Activated CD4-positive, alpha-beta T cell treated with anti-CD3 and anti-CD28 coated beads, Interleukin-2, amount 50 U/mL, for 48 hours (primary cell): ENCODE data around the gene LRFN4.

Source experiments
- DNase-seq, 2 experiments: peaks; one replicate each; pipeline ENCODE4 v3.0.0-alpha.2; 2020

LRFN4 gene

DNA sequence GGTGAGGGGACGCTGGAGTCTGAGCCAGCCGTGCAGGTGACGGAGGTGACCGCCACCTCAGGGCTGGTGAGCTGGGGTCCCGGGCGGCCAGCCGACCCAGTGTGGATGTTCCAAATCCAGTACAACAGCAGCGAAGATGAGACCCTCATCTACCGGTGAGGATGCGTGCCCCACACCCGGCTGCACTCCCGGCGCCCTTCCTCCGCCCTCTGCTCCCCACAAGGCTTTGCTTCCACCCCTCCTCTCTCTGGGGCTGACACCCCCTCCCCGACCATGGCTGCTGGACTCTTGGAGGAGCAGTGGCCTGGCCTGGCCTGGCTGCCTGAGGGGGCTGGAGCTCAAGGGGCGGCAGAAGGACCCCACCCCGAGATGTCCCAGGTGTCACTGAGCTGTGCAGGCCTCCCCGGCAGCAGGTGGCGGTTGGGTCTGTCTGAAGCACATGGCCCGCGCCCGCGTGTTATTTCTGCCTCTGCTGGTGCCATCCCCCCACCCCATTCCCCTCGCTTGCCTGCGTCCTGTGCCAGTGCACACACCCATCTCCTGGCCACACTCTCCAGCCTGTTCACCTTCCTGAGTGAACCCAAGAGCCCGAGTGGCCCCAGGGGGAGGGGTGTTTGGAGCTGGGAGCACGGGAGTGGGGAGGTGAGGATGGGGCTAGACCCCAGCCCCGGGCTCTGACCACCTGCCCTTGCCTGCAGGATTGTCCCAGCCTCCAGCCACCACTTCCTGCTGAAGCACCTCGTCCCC, 2.2 kb downstream of the LRFN4 start:
- no peak for DNase-seq

DNA sequence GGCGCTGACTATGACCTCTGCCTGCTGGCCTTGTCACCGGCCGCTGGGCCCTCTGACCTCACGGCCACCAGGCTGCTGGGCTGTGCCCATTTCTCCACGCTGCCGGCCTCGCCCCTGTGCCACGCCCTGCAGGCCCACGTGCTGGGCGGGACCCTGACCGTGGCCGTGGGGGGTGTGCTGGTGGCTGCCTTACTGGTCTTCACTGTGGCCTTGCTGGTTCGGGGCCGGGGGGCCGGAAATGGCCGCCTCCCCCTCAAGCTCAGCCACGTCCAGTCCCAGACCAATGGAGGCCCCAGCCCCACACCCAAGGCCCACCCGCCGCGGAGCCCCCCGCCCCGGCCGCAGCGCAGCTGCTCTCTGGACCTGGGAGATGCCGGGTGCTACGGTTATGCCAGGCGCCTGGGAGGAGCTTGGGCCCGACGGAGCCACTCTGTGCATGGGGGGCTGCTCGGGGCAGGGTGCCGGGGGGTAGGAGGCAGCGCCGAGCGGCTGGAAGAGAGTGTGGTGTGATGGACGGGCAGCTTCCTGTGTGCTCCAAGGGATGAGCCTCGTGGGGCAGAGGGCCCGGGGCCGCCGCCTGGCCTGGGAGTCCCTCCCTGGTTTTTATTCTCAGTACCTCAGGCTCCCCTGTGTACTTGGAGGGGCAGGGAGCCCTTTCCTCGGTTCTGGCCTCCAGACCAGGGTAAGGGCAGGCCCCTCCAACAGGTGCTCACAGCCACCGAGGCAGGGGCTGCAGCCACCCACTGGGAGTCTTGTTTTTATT, 3.0 kb downstream of the LRFN4 start:
- no peak for DNase-seq

DNA sequence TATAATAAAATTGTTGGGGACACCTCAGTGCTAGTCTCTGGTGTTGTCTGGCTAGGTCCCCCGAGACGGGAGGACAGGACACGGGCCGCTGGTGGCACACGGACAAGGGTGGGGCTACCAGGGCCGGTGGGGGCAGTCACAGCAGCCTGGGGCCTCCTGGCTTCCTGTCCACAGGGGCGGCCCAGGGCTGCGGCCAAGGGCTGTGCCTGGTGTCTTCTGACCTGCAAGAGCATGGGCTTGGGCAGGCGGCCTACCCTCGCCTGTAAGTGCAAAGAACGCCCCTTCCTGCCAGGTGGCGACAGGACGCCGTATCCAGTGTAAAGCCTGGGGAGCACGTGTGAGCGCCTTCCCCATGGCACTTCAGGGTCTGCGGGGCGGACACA, 3.6 kb downstream of the LRFN4 start:
- no peak for DNase-seq

DNA sequence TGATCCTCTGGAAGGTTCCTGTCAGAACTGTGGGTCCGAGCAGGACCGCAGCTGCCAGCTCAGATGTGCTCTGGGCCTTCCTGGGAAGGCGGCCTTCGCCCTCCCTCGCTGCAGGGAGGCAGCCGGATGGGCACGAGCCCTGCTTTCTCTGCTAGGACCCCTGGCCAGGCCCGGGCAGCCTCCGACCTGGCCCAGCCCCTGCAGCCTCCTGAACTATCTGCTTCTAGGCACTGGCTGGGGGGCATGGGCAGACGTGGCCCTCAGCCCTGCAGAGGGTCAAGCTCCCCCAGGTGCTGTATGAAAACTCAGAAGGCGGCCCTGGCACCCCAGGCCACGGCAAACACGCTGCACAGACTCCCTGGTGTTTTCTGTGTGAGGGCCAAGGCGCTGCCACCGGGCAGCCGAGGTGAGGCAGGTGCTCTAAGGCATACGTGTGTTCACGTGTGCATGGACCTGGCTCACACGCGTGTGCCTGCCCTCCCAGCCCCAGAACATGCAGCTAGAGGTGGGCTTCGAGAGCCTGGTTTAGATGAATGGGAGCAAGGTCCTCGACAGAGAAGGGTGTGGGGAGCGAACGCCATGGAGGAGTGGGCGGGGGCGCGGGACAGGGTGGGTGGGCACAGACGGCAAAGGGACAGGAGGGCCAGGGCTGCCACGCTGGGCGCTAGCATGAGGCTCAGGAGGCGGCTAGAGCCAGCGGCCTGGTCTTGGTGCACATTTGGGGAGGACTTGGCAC, 4.3 kb downstream of the LRFN4 start:
- no peak for DNase-seq

DNA sequence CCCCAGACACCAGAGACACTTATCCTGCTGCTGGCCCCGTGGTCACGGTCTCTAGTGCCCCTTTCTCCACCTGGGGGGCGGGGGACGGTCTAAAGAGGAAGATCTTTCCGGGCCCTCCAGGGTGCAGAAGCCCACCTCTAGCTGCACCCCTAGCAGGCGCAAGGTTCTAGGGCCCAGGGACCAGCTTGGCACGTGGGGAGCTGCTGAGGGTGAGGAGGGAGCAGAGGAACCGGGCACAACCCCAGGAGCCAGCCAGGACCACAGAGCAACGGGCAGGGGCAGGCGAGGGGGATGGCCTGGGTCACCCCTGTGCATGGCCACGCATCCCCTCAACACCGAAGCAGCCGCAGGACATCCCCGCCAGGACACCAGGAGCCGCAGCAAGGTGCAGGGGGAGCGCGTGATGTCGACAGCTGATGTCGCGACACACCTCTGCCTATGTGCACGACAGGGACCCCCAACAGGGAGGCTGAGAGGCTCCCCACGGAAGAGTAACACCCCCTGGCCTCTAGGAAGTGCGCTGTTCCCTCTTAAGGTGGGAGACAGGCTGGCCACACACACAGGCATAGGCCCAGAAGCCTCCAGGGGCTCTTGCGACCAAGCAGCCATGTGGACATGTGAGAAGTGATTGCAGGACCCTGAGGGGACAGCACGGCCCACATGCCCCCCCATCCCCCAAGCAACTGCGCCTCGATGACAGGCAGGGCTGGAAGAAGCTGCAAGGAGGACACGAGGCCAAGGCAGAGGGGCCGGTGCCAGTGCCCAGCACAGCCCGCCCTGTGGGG, 5.1 kb downstream of the LRFN4 start:
- no peak for DNase-seq

DNA sequence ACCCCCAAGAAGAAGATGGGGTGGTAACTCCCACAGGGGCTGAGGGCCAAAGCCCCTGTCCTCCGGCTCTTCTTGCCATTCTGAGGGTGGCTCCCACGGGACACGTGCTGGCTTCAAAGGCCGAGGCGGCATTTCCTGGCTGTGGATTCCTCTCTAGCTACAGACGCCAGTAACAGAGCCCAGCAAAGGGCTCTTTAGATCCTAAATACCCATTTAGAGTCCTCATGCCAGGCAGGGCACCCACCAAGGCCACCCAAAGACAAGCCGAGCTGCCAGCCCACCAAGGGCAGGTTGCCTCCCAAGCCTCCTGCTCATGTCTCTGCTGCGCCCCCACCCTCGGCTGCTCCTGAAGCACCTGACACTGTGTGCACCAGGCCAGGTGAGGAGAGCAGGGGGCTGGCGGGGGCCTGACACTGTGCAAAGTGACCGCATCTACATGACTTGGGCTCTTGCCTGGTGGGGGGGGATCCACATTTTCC, 5.7 kb downstream of the LRFN4 start:
- DNase-seq: no peak

DNA sequence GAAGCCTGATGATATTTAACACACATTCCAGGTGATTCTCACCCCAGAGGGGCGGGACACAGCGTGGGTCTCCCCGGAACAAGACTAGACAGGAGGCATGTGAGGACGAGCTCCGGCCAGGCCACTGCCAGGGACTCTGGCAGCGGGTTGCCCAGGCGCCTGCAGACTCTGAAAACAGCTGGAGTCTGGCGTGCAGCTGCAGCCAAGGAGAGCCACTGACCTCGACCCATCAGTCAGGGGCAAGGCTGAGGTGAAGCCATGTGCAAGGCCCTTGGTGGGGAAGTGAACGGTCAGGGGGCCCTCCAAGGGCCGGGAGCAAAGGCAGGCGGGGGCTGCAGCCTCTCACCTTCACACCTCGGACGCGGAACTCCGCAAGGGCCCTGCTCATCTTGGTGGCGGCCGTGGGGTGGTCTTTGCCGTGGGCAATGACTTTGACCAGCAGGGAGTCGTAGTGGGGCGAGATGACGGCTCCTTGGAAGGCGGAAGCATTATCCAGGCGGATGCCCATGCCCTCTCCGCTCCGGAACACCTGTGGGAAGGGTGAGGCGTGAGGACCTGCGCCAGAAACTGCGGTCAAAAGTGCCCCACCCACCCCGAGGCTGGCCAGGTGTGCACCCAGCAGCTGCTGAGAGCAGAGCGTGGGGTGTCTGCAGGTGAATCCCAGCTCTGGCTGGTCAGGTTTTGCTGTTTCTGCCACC, 6.7 kb downstream of the LRFN4 start:
- DNase-seq: no peak

DNA sequence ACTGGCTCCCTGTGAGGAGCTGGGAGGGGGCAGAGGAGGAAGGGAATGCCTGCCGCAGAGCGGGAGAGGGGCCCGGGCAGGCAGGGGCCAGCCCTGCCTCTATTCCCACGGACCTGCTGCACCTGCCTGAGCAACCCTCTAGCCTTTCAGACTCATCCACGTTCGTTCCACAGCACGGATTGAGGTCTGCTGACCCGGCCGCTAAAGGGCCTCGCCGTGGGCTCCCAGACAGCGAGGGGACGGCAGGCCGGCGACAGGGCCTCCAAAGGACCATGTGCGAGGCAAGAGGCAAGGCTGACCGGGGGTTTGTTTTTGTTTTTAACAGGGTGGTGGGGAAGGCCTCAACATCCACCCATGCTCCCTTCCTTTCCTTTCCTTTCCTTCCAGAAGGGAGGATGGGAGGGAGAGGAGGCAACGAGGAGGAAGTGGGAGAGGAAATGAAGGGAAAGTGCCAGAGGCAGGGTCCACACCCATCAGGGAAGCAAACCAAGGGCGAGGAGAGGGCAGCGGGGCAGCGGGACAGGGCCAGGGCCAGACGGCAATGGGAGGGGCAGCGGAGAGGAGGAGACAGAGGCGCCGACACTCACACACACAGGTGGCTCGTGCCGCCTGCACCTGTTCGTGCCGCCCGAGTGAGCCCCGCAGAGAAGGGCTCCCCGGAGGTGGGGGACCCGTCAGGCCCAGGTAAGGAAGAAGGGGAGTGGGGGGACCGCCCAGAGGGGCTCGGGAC, 7.5 kb downstream of the LRFN4 start:
- no peak for DNase-seq

DNA sequence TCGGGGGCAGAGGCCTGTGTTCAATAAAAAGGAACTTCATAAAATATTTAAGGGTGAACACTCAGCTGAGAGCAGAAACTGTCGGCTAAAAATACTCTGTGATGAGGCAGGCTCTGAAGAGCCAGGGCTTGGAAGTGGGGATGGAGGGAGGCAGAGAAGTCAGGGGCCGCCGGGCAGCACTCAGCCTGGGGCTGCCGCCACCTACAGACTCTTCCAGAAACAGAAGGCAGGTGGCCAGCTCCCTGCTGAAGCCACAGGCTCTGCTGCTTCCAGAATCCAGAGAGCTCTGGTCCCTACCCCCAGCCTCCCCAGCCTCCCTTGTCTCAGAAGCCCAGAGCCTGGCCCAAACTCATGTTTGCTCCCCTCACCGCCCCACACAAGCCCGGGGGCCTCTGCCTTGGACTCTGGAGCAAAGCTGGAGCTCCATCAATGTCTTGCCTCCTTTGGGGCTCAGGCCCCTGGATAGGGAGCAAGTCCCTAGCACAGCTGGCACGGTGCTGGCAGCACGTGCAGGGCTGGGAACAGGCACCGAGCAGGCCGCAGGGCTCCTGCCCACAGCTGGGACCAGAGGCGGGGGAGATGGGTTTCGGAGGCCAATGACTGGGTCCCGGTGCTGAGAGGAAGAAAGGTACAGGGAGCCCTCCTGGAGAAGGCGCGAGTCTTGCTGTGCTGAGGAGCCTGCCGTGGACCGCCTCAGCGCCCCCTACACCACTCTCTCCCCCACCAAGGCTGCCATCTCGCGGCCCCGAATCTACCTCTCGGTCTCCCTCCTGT, 8.2 kb downstream of the LRFN4 start:
- DNase-seq: no peak

DNA sequence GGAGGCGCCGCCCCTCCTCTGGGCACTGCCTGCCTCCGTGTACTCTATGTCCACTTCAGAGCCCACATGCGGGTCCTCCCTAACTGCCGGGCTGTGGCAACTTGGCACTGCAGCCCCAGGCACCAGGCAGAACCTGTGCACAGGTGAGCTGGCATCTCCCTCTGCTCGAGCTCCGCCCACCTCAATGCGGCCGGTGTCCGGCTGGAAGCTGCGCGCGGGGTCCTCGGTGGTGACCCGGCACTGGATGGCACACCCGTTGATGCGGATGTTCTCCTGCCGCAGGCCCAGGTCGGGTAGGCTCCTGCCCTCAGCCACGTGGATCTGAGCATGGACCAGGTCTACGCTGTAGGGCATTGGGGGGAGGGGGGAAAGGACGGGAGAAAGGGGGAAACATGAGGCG, 9.1 kb downstream of the LRFN4 start:
- no peak for DNase-seq

DNA sequence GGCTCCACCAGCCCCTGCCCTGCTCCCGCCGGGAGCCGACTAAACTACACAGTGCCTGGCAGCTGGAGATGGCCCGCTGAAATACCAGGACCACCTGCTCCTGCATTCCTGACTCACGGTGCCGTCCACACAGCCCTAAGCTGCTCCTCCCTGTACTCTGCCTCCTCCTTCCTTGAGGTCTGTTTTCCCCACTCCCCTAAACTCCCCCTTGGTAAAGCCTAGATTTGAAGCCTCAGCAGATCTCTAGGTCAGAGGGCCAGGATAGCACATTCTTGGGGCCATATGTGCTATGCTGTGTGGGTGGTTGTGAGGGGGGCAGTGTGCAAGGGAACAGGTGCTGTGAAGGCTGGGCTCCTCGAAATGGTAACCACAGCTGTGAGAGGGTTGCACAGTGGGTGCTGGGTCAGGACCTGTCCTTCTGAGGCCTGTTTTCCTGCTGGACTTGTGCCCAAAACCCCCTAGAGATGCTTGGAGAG, 9.7 kb downstream of the LRFN4 start:
- DNase-seq: no peak

DNA sequence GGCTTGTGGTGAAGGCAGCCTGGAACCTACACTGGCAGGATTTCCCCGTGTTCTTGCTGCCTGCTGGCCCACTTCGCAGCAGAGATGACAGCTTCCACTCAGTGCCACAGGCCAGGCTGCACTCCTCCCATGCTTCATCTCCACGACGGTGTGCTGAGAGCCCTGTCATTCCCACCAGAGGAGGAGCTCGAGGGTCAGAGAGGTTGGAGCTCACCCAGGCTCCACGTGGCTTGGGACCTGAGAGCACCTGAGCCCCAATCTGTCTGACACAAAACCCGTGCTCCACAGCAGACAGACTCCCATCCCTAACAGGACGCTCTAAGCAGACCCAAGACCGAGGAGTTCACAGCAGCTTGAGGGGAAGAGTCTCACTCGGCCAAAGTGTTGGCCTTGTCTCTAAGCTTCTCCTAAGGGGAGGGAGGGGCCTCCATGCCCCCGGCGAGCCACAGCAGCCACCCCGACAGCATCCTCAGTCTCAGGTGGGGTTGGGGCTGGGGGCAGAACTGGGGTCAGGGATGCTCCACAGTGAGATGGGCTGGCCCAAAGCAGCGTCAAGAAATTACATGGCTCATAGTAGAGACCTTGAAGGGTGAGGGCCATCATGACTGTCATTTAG, 10.7 kb downstream of the LRFN4 start:
- DNase-seq: no peak

DNA sequence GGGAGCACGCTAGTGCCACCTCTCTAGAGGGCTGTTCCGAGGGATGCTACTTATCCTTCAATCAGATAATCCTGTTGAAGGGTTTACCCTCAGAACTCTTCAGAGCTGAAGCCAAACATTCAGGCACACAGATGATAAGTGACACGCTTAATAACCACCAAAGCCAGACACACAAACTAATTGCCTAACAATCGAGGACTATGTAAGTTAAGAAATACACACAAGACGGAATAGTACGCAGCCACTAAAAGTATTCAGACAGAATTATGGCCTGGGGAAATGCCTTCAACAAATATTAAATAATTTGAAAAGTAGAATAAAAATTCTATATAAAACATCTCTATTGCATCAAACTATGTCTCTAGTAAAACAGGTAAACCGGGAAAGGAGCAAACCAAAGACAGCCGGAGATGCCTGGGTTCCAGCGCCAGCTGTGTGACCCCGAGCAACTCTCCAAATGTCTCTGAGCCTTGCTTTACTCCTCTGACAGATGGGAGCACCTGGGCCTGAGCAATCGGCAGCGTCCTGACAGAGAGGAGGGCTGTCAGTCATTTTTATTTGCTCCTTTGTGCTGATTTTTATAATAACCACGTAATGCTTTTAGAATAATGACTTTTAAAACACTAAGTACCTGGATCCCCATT, 11.3 kb downstream of the LRFN4 start:
- DNase-seq: no peak

DNA sequence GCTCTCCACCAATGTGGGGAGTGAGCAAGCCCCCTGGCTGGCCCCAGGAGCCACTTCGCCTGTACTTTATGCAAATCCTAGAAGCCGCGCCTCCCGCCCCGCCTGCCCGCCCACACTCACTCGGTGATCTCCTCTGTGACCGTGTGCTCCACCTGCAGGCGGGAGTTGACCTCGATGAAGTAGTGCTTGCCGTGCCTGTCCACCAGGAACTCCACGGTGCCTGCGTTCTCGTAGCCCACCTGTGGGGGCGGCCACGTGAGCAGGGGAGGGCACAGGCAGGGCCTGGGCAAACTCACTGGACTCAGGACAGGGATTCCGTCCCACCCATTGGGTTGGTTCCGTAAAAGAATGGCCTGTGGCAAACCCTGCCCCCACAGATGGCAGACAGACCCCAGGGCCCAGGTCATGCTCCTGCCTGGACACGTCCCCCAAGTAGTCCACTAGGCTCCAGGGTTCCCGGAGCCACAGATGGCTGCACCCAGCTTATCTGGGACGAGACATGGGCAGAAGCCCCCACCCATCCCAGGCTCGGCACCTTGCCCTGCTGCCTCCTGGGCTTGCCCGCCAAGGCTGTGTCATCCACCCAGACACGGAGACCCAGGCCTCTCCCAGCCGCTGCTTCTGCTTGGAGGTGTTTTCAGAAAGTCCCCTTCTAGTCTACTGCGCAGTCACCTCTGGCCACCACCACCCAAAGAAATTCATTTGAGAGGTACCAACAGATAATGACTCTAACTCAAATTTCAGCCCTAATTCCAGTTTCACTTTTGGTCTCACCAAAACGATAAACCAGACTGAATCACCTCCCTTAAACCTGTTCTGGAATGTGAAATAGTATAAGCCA, 12.1 kb downstream of the LRFN4 start:
- peak; percentile 86 to 89 for DNase-seq

DNA sequence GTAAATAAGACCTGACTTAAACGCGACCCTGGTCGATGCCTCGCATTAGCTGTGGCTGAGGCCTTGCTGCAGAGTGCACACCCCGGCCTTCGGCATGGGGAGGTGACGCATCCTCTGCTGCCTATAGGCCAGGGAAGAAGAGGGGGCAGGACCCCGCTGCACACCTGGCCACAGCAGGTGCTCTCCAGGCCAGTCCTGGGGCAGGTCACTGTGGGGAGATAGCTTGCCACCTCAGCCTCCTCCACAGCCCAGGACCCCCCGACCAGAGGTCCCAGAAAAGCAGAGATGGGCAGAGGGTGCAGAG, 12.7 kb downstream of the LRFN4 start:
- no peak for DNase-seq

DNA sequence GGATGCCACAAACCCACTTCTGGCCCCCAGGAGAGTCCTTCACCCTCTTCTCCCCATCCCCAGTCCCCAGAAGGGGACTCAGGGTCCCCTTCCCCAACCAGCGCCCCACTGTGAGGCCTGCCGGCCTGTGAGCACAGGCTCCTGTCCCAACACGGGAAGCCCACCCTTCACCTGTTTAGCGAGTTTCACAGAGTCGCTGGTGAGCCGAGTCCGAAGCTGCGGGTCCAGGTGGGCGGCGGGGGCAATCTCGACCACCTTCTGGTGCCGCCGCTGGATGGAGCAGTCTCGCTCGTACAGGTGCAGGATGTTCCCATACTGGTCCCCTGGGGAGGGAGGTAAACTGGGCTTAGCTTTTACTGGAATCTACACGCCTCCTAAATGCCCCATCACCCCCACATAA, 13.3 kb downstream of the LRFN4 start:
- DNase-seq: no peak

DNA sequence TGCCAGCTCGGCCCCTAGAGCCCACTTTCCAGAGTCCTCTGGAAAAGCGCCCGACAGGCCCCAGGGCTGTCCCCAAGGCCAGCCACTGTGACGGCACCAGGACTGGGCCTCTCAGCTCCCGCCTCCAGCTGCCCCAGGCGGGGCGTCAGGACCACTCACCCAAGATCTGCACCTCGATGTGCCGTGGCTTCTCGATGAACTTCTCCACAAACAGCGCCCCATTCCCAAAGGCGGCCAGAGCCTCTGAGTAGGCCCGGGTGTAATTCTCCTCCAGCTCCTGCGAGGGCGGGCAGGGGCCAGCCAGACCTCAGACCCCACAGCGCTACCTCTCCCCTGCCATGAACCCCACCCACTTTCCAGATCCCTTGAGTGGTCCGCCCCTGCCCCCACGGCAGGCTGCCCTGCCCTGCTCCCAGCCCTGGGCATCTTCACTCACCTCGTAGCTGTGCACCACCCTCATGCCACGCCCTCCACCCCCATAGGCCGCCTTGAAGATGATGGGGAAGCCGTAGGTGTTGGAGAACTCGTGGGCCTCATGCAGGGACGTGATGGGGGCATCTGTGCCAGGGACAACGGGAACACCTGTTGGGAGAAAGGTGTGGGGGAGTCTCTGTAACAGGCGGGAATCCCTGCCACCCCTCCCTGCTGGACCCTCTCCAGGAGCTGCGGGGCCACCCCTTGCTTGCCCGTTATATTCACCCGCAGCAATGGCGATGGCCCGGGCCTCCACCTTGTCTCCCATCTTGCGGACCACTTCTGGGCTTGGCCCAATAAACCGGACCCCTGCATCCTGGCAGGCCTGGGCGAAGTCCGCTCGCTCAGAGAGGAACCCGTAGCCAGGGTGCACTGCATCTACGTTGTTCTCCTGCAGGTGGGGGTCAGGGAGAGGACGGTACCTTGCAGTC, 14.0 kb downstream of the LRFN4 start:
- DNase-seq: no peak

DNA sequence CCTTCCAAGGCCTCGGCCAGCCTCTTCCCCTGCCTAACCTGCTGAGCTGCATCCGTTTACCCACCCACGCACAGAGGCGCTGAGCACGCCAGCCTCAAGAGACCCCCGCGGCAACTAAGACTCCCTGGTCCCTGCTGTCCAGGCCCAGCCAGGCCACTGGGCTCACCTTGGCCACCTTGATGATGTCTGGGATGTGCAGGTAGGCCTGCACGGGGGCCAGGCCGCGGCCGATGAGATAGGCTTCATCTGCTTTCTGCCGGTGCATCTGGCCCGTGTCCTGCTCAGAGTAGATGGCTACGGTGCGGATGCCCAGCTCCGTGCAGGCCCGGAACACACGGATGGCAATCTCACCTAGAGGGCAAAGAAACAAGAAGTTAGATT, 14.6 kb downstream of the LRFN4 start:
- no peak for DNase-seq
